RCC 7860 (cell line): ENCODE results near the gene NPTX1.

Source experiments
- DNase-seq: peaks from one replicate; pipeline ENCODE4 v3.0.0-alpha.2; 2015; ENCODE audit warnings: low spot score
- FAIRE-seq: peaks from 2 replicates; lab custom pipeline; 2012; peaks lifted over from hg19 to GRCh38; lab: Jason Lieb, UNC

Gene NPTX1

GRCh38 chr17:80429356-80430275, 46.8 kb downstream of the NPTX1 start:
- FAIRE-seq (no peak), DNase-seq (no peak)

- no peak for FAIRE-seq
- DNase-seq: no peak
Measured at GRCh38 chr17:80428796-80429195, 47.6 kb downstream of the NPTX1 start.

- no peak for DNase-seq
- no peak for FAIRE-seq
Measured at GRCh38 chr17:80428363-80428762, 48.0 kb downstream of the NPTX1 start.

- FAIRE-seq (no peak), DNase-seq (no peak)
Measured at GRCh38 chr17:80427366-80428282, 48.8 kb downstream of the NPTX1 start.

GRCh38 chr17:80426671-80427326, 49.6 kb downstream of the NPTX1 start:
- DNase-seq (peak; percentile 24), FAIRE-seq (no peak)

- FAIRE-seq: no peak
- no peak for DNase-seq
Measured at GRCh38 chr17:80425835-80426426, 50.5 kb downstream of the NPTX1 start.

- no peak for FAIRE-seq
- DNase-seq: no peak
Measured at GRCh38 chr17:80424878-80425765, 51.3 kb downstream of the NPTX1 start.

GRCh38 chr17:80424261-80424660, 52.1 kb downstream of the NPTX1 start:
- DNase-seq (no peak), FAIRE-seq (no peak)

GRCh38 chr17:80423536-80424225, 52.7 kb downstream of the NPTX1 start:
- FAIRE-seq (no peak), DNase-seq (no peak)

GRCh38 chr17:80422981-80423380, 53.4 kb downstream of the NPTX1 start:
- FAIRE-seq (no peak), DNase-seq (no peak)

GRCh38 chr17:80422276-80422675, 54.1 kb downstream of the NPTX1 start:
- DNase-seq: no peak
- FAIRE-seq: no peak

- no peak for DNase-seq
- FAIRE-seq: no peak
Measured at GRCh38 chr17:80421381-80422090, 54.9 kb downstream of the NPTX1 start.

- DNase-seq (no peak), FAIRE-seq (no peak)
Measured at GRCh38 chr17:80419255-80419654, 57.2 kb downstream of the NPTX1 start.

GRCh38 chr17:80418589-80418988, 57.8 kb downstream of the NPTX1 start:
- DNase-seq (no peak), FAIRE-seq (no peak)
